NCI-H460 (cell line): ENCODE measurements around the gene SOX12. TPM values are rescaled to one million over a fixed set of nuclear protein-coding genes. Genes with fewer than 3 reads are reported as not detected.

Source experiments
- DNase-seq: peaks from one replicate; pipeline ENCODE4 v3.0.0-alpha.2; 2016; ENCODE audit warnings: low read depth; ENCODE audit errors: extremely low read depth
- polyA plus RNA-seq: library from polyadenylated mRNA; depleted of rRNA; stranded (reverse); fragments of >200 nt; gene quantifications from 2 replicates; pipeline ENCODE4 v1.2.3, GENCODE V29; 2014; cell fraction: nucleus; rRNA removed
- total RNA-seq: library from RNA; depleted of rRNA; stranded (reverse); fragments of >200 nt; shearing (Covaris generic); gene quantifications from 2 replicates; pipeline ENCODE4 v1.2.3, GENCODE V29; 2014; rRNA removed

The SOX12 gene
- total RNA-seq = 11.0 and 11.1 TPM in 2 replicates
- 10.2 and 20.4 TPM in 2 replicates for polyA plus RNA-seq

DNA sequence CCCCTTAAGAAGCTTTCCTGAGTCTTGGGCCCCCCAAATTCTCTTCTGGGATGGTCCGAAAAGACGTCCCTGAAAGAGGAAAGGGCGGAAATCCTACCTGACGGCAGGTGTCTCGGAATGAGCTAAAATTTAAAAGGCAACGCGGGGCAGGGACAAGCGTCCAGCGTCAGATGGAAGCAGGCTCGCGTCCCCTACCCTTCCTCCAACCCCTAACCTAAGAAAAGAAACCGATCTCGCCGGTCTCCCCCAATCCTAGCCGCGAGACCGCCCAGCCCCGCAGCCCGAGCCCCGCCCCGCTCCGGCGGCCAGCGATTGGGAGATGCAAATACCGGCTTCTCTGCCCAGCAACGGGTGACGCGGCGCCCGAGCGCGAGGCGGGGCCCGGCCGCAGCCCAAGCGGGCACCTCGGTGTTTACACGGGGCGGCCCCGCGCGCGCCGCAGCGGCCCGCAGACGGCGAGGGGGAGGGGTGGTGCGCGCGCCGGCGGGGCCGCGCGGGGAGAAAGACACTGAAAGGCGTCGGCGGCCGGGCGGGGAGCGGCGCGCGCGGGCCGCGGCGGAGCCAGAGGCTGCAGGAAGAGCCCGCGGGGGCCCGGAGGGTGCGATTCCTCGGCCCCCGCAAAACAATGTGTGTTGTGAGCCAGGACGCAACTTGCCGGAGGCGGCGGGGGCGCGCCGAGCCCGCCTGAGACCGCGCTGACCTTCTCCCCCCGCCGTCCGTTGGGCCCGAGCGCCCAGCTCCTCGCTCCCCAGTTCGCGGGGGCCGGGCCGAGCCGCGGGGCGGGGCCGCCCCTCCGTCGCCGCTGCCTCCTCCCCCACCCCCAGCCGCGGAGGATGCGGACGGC is at the start of gene SOX12:
TSS of gene SOX12 (plus strand) at position 508 of the 844 bp plus-strand sequence. CDS start 373 bp downstream, outside the sequence.
- peak; percentile 91 for DNase-seq

- no peak for DNase-seq
Measured at GRCh38 chr20:275791-276190, 49.6 kb upstream of the SOX12 start.

DNA sequence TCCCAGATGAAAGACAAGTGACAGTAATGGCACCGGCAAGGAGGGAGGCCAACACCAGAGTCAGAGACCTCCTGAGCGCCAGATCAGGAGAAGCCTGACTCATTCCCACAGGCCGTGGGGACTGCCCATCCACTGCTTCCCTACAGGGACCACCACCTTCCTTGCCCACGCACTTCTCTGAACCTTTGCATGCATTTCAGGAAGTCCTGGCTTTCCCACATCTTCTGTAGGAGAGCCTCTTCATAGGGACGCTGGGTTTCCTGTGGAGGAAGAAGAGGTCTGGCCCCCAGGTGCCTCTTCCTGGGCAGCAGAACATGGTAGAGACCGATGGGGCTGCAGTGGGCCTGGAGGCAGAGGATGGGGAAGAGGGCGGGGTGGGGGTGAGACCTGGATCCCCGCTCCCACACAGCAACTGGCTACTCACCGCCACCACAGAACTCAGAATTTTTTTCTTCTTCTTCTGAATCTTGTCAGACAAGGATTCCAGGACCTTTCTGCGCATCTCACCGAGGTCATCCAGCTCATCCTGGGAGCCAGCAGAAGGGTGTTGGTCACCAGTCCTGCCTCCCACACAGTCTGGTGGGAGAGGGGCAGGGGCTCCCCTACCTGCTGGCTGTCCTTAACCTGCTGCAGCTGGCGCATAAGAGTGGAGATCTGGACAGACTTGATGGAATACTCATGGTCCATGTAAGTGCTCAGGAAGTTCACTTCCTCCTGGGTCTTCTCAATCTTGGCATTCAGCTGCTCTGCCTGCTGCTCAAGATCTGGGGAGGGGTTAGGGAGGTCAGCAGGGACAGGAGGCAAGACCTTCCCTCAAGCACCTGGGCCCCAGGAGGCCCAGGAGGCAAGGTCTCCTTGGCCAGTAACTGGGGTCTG is 48.5 kb upstream of the SOX12 start:
- no peak for DNase-seq

DNA sequence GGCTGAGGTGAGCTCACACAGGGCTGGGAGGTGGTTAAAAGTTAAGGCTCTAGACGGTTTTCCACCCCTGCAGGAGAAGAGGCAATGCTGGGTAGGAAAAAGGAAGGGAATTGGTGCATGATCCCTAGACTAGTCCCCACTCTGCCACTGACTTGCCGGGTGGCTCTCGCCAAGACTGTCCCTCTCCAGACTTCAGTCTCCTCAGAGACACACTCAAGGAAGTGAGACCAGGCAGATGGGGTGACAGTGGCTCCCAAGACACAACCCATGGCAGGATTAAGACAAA is 47.9 kb upstream of the SOX12 start:
- DNase-seq = no peak

DNA sequence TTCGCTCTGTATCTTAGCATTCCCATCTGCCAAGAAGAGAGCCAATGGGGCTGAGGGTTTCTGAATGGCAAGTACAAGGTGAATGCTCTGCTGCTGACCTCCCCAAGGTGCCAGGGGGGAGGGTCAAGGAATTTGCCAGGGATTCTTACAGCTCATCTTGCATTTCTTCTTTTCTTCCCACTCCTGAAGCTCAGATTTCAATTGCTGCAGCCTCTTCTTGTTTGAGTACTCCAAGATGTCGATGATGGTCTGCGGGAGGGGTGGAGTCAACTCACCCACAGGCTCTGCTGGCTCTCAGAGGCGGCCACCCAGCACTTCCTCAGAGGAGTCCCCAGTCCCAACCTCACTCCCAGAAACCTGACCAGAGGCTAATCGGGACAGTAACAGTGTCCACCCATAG is 47.2 kb upstream of the SOX12 start:
- no peak for DNase-seq

GRCh38 chr20:278607-279571 is 46.5 kb upstream of the SOX12 start:
- no peak for DNase-seq

GRCh38 chr20:284172-284571 is 41.2 kb upstream of the SOX12 start:
- DNase-seq = no peak

DNA sequence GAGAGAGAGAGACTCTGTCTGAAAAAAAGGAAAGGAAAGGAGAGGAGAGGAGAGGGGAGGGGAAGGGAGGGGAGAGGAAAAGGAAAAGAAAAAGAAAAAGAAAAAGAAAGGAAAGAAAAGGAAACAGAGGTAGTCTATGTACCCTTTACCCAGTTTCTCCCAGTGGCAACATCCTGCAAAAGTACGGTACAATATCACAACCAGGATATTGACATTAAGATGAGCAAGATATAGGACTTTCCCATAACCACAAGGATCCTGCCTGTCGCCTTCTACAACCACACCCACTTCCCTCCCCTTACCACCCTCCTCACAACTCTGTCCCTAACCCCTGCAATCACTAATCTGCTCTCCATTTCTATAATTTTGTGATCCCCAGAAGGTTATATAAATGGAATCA is 38.8 kb upstream of the SOX12 start:
- DNase-seq = no peak

DNA sequence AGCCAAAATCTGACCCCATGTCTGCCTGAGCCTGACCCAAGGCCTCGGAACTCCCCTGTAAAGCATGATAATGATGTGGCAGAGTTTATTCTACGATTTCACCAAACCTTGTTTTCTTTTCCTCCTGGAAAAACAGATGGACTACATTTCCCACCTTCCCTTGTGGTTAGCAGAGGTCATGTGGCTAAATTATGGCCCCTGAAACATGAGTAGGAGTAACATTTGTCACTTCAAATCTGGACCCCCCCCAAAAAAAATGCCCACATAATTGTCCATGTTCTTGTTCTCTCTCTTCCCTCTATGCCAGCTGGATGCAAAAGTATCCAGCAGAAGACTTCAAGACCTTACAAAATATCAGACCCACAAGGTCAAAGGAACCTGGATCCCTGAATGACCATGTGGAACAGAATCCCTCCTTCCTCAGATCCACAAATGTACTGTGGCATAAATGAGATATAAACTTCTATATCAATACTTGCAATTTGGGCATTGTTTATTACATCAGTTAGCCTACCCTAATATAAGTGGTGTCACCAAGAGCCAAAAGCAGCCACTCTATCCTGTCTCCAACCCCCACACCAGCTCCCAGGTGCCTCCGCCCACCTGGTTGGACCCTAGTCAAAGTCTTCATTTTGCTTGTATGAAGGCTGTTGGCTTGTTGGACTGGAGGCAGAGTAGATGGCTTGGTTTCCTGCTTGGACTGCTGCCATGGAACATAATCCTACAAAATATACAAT is 36.2 kb upstream of the SOX12 start:
- no peak for DNase-seq

- DNase-seq = no peak
Measured at GRCh38 chr20:289693-290083, 35.7 kb upstream of the SOX12 start.

GRCh38 chr20:290084-290831 is 35.1 kb upstream of the SOX12 start, which contains the start of gene C20orf96:
Gene C20orf96, minus strand, starts transcription at chr20:290750. Its CDS starts 140 bp downstream, at chr20:290610.
- peak; percentile 90 for DNase-seq

GRCh38 chr20:294602-295001 is 30.8 kb upstream of the SOX12 start:
- no peak for DNase-seq

- no peak for DNase-seq
Measured at GRCh38 chr20:295804-296203, 29.5 kb upstream of the SOX12 start.

DNA sequence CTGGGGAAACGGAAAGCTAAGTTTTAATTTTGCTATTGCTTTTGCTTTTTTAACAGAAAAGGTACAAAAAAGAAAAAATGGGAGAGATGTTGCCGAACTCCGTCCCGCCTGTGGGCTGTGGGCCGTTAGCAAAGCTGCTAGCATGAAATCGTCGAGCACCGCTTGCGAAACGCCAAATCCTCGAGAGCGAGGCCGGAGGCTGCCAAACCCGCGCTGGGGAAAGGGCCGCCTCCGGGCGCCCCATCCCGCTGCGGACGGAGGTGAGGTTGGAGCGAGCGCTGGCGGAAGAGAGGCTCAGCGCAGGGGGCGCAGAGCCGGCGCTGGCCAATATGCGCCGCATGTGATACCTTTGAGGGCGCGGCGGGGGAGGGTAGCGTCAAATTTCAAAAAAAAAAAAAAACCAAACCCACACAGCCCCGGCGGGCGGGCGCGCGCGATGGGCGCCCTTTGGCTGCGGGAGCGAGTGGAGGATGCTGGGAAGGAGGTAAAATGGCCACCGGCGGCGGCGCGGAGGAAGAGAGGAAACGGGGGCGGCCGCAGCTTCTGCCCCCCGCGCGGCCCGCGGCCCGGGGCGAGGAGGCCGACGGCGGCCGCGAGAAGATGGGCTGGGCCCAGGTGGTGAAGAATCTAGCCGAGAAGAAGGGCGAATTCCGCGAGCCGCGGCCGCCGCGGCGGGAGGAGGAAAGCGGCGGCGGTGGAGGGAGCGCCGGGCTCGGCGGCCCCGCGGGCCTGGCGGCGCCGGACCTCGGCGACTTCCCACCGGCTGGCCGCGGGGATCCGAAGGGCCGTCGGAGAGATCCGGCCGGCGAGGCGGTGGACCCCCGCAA is 28.0 kb upstream of the SOX12 start, which contains the start of gene ZCCHC3:
TSS of gene ZCCHC3 (plus strand) at position 473 of the 827 bp plus-strand sequence. CDS start at position 490, 17 bp downstream.
- peak; percentile 84 for DNase-seq

- DNase-seq = peak; percentile 34
Measured at GRCh38 chr20:297925-298775, 27.2 kb upstream of the SOX12 start.

DNA sequence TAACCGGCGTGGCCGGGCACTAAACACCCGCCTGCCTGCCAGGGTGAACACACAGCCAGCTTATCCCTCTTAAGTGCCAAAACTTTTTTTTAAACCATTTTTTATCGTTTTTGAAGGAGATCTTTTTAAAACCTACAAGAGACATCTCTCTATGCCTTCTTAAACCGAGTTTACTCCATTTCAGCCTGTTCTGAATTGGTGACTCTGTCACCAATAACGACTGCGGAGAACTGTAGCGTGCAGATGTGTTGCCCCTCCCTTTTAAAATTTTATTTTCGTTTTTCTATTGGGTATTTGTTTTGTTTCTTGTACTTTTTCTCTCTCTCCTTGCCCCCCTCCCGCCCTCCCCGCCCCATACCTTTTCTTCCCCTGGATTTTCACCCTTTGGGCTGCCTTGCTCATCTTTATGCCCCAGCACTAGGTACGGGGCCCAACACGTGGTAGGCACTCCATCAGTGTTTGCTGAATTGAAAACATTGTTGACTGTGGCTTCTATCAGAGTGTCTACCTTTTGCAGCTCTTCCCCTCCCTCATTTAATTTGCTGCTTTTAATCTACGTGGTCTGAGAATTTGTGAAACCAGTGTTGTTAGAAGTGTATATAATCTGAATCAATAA is 26.5 kb upstream of the SOX12 start:
- DNase-seq = no peak
